ENCODE data around the gene TXNL1. TPM values are rescaled to one million over a fixed set of nuclear protein-coding genes. Genes with fewer than 3 reads are reported as not detected.
"Not testable (repeated sequence)": the region's sequence is repeated elsewhere in the genome, so short reads cannot be mapped to it uniquely, and the experiment has no call there.

The TXNL1 gene
- polyA plus RNA-seq (2013, experiment 1 of 2; ENCODE audit: insufficient read length): 87.7 TPM
- polyA plus RNA-seq (2013, experiment 2 of 2; ENCODE audit: insufficient read length): 94.0 TPM

- DNase-seq: peak; percentile 99
Observed at GRCh38 chr18:56638232-56639103, at the start of gene TXNL1. Gene TXNL1, minus strand, starts transcription at chr18:56638592. Its CDS starts 152 bp downstream, at chr18:56638440.

GRCh38 chr18:56684277-56684676 lies 45.9 kb upstream of the TXNL1 start:
- DNase-seq: no peak

GRCh38 chr18:56678836-56679565 lies 40.6 kb upstream of the TXNL1 start:
- DNase-seq: no peak

DNA sequence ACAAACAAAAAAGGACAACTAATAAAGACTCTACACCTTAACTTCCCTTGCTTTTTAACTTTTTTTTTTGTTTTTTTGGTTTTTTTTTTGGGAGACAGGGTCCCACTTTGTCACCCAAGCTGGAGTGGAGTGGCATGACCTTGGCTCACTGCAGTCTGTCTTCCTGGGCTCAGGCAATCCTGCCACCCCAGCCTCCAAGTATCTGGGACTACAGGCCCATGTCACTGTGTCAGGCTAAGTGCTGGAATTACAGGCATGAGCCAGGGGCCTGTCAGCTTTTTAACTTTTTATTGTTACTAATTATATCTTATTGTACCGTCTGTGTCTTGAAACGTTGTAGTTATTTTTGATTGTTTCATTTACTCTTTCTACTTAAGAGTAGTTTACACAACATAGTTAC lies 38.2 kb upstream of the TXNL1 start:
- no peak for DNase-seq

DNA sequence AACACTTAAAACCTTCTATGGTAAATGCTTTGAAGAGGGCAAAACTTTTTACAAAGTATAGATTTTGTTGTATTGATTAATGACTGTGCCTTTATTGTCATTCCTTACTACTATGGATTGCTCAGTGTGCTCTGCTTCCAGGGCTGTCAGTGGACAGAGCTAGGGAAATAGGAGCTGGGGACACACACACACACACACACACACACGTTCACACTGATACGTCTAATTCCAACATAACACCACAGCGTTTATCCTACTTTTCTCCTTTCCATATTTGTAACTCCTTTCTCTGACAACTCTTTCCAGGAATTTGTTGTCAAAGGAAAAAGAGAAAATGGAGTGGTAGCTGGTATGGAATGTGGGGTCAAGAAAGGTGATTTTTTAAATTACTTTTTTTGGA lies 34.6 kb upstream of the TXNL1 start:
- DNase-seq: no peak

- no peak for DNase-seq
Observed at GRCh38 chr18:56672391-56672790, 34.0 kb upstream of the TXNL1 start.

- no peak for DNase-seq
Observed at GRCh38 chr18:56662902-56663301, 24.5 kb upstream of the TXNL1 start.

DNA sequence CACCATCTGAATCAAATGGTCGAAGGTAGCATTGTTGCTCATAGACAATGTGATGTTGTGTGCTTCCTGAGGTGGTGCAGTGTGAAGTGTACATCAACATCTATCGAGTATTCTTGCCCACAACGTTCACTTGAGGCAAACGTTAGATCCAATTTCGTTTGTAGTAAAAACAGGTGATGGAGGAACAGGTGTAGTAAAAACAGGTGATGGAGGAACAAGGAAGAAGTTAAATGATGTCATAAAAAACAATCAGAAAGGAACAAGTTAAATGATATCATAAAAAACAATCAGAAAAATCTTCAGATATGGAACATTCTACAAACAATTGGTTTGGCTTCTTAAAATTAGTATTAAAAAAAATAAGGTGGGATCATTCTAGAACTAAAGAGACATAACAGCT lies 24.1 kb upstream of the TXNL1 start:
- no peak for DNase-seq

DNA sequence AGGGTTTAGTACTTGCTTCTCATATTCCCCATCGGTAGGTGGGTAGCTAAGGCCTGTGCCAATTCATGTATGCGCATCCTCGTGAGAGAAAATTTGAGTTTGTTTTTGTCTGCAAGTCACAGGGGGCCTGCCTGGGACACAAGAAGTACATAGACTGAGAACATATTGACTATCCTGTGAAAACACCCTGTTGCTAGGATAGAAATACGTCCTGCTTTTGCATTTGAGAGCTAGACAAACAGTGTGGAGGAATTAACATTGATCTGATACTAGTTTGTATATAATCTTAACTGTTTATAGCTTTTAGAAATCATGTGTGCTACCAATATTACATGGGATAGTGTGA lies 23.6 kb upstream of the TXNL1 start:
- DNase-seq: no peak

GRCh38 chr18:56661360-56662062 lies 23.1 kb upstream of the TXNL1 start:
- no peak for DNase-seq

DNA sequence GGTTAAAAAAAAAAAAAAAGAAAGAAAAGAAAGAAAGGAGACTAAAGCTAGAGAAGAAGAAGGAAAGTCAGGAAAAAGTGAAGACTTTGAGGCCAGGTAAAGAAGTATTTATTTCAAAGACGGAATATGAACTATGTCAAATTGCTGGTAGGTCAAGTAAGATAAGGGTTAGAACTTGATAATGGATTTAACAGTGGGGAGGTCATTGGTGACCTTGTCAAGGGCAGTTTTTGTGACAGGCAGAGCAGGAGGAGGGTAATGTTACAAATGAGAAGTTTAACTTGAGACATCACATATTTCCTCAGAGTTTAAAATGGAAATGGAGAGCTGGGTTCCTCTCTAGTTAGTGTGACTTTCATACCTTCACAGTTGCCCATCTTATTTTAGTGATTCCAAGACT lies 22.3 kb upstream of the TXNL1 start:
- no peak for DNase-seq

- no peak for DNase-seq
Observed at GRCh38 chr18:56659111-56659510, 20.7 kb upstream of the TXNL1 start.

DNA sequence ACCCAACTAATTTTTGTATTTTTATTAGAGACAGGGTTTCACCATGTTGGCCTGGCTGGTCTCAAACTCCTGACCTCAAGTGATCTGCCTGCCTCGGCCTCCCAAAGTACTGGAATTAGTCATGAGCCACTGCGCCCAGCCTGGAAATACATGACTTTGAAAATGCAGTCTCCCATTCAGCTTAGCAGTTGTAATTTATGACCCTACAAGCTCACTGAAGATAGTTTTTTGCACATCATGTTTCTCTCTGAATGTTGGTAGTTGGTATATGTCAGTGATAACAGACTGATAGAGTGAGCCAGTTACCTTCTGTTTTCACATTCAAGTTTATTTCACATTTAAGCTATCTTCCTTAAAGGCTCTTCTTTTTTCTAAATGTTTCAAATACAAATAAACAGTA lies 19.9 kb upstream of the TXNL1 start:
- no peak for DNase-seq

DNA sequence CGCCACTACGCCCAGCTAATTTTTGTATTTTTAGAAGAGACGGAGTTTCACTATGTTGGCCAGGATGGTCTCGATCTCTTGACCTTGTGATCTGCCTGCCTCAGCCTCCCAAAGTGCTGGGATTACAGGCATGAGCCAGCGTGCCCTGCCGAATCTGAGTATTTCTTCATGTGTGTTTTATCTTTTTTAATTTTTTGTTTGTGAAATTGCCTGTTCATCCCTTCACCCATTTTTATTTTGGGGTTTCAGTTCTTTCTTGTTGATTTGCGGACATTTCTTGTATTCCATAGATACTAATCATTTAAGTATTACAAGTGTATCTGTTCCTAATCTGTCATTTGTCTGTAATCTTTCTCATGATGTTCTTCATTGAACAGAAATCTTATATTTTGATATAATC lies 15.9 kb upstream of the TXNL1 start:
- DNase-seq: not testable (repeated sequence)

DNA sequence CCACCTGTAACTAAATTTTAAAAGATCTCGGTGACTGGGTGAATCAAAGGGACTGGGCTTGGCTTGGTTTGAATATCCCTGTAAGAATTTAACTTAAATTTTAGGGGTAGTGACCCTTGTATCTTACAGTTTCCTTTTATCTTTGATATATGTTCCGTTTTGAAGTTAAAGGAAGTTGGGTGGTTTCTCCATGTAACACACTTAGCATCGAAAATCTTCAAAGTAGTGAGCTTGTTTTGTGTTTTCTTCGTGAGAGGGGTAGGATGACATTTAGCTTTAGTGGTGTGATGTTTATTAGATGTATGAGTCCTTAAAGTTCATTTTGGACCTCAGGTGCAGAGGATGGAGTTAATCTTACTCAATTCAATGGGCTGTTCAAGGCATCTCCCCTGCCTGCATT lies 14.4 kb upstream of the TXNL1 start:
- no peak for DNase-seq

DNA sequence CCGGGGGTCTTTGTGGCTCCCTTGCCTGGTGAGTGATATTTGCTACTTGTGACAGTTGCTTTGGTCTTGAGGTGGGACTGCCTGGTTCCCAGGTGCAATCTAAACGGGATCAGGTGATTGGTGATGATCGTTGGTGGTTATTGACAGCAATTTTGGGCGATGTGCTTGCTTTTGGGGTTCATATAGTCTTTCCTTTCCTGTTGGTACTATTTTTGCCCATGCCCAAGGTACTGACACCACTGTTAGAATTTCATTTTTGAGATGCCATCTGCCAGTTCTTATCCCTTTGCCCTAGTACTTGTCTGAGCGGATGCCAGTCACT lies 13.3 kb upstream of the TXNL1 start:
- DNase-seq: no peak

GRCh38 chr18:56650944-56651770 lies 12.8 kb upstream of the TXNL1 start, which contains the start of gene WDR7:
Gene WDR7, plus strand, starts transcription at chr18:56651359. Its CDS starts 21,157 bp downstream, at chr18:56672516.
- peak; percentile 99 for DNase-seq

- DNase-seq: no peak
Observed at GRCh38 chr18:56649996-56650395, 11.6 kb upstream of the TXNL1 start.

DNA sequence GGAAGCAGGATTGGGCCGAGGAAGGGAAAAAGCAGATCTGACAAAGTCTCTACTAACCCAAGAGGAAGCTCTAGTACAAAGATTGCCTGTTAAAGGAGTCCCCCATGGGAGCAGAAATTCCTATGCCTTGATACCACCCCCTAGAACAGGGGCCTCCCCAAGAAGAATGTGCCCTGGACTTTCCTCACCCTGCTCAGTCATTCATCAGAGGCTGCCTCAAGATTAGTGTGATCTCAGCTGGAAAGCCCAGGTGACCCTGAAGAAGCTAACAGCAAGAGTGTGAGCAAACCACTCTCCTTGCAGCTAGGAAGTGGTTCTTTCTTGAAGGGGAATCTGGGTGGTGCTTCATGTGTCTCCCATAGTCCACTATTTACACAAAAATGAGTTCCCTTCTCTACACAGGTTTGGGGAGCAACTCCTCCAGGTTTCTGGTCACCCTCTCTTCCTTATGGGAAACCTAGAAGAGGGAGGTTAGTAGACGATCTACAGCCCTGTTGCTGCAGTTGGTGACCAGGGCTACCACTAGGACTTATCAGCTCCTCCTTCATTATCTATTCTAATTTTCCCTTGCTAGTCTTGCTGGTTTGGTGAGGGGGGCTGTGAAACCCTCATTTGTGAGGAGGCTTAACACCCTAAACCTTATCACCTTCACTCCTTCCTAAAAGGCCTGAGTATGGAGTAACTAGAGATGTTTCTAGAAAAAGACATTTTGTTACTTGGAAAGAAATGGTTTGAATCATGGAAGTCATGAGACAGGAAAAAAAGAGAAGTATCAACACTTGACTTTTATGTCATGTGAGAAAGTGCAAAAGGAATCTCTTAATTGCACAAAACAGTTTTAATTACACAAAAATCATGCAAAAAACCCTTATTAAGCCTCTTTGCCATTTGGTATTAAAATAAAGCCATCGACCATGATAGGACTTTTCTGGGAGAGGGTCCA lies 9.8 kb upstream of the TXNL1 start:
- DNase-seq: no peak

DNA sequence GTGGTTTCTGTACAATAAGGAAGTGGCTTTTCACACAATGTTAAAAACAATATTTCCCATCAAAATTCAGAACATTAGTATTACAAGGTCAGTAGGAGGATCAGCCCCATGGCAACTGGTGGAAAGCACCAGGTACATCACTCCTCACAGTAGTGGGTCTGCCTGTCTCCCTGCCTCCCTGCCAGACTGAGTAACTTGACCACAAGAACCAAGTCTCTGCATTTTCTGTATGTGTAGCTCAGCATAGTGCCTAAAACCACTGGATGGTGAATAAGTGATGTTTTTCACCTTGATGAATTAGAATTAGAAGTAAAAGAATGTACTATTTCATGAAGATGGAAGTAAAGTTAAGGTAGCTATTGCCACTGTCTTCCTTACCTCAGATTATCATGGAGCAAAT lies 8.7 kb upstream of the TXNL1 start:
- no peak for DNase-seq

DNA sequence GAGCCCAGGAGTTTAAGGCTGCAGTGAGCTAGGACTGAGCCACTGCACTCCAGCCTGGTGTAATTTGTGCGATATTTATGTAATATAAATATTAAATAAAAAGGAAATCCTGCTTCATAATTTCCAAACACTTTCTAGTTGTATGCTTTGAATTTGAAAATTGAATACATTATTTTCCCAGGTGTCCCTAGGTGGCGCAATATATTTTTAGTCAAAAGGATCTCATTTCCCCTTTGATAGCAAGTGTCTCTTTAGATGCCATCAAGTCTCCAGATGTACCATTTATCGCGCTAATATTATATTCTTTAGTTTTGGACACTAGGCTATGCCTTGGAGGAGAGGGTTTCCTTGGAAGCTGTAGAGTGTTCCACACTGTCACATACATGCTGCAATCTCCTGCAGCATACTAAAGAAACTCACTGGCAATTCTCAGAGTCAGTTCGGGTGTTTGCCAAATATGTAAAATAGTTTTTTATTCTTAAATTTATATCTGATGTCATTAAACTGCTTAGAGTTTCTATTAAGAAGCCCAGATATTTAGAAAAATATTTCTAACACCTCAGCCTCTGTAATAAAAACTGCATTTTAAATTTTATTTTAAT lies 7.1 kb upstream of the TXNL1 start:
- DNase-seq: no peak
